GM21390 (cell line): ENCODE data around the gene POFUT1.
"Not testable (repeated sequence)": the region's sequence is repeated elsewhere in the genome, so short reads cannot be mapped to it uniquely, and the experiment has no call there.

Source experiments
- ATAC-seq: cut with Tn5 transposase; IDR thresholded peaks from one replicate; pipeline ENCODE4 v1.9.1; 2021; ENCODE audit not compliant: unreplicated experiment

Gene POFUT1

GRCh38 chr20:32232326-32232886 is 24.7 kb downstream of the POFUT1 start:
- no peak for ATAC-seq

DNA sequence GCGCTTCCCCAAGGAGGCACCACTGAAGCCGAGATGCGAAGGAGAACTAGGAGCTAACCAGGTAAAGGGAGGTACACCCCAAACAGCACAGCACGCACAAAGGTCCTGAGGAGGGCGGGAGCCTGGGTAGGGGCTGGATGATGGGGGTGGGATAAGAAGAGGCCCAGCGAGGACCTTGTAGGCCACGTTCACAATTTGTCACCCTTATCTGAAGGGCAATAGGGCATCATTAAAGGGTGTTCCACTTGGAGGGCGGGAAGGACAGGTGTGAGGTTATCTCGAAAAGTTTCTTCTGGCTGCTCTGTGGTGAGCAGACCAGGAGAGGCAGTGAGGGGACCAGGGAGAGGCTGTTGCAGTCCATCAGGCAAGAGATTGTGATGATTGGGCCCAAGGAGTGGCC is 25.6 kb downstream of the POFUT1 start:
- ATAC-seq: no peak

DNA sequence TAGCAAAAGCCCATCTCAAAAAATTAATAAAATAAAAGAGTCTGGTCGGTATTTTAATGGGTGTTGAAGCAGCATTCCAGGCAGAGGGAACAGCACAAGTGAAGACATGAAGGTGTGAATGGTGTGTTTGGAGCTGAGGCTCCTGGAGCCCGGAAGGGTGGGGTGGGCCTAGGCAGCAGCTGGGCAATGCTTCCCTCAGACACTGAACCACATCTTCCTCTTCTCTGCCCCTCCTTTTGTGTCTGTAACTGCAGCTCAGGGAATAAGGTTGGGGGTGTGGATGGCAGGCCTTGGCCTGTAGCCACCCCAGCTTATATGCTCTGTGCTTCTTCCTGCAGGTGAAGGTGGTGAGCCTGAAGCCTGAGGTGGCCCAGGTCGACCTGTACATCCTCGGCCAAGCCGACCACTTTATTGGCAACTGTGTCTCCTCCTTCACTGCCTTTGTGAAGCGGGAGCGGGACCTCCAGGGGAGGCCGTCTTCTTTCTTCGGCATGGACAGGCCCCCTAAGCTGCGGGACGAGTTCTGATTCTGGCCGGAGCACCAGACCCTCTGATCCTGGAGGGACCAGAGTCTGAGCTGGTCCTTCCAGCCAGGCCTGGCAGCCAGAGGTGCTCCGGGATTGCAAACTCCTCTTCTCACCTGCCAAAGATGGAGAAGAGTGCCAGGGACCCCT is 26.6 kb downstream of the POFUT1 start:
- ATAC-seq: no peak

- no peak for ATAC-seq
Measured at GRCh38 chr20:32235331-32236047, 27.8 kb downstream of the POFUT1 start.

GRCh38 chr20:32236048-32236533 is 28.4 kb downstream of the POFUT1 start:
- no peak for ATAC-seq

- ATAC-seq: no peak
Measured at GRCh38 chr20:32236819-32237218, 29.1 kb downstream of the POFUT1 start.

- ATAC-seq: no peak
Measured at GRCh38 chr20:32237419-32237818, 29.7 kb downstream of the POFUT1 start.

GRCh38 chr20:32238483-32239425 is 31.1 kb downstream of the POFUT1 start:
- no peak for ATAC-seq

DNA sequence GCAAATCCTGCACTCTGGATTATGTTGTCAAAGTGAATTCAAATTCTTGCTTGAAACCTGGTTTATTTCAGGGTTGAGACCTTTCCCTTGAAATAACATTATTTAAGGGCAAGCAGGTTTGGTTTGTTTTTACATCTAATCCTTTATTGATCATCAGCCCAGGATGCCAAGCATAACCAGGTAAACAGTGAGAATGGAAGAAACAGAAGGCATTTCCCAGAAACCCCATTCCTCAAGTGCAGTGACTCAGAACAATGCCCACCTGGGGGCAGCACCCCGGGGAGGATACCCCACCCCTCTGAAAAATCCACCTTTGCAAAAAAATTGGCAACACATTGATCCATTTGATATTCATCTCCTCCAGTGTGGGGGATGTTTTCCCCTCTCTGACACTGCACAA is 32.5 kb downstream of the POFUT1 start:
- no peak for ATAC-seq

DNA sequence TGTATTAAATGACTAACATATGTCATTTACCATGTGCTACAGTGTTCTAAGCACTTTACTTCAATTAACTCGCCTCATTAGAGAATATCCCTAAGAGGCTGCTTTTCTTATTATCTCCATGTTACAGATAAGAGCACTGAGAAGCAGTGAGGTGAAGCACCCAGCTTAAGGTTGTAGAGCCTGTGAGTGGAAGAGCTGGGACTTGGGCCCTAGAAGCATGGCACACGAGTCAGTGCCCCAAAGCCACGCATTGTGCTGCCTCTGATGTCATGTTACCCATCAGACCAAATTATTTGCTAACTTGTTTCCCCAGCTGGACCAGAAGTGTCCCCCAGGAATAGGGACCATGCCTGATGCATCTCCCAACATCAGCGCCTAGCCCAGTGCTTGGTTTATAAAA is 34.1 kb downstream of the POFUT1 start:
- ATAC-seq: no peak

GRCh38 chr20:32244150-32244823 is 36.6 kb downstream of the POFUT1 start:
- ATAC-seq: no peak

DNA sequence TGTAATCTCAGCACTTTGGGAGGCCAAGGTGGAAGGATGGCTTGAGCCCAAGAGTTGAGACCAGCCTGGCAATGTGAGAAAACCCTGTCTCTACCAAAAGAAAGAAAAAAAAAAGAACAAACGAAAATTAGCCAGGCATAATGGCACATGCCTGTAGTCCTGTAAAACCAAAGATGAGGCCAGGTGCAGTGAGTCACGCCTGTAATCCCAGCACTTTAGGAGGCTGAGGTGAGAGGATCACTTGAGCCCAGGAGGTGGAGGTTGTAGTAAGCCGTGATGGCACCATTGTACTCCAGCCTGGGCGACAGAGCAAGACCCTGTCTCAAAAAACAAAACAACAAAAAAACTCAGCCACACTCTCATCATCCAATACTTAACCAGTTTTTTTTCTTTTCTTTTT is 37.3 kb downstream of the POFUT1 start:
- ATAC-seq: no peak

DNA sequence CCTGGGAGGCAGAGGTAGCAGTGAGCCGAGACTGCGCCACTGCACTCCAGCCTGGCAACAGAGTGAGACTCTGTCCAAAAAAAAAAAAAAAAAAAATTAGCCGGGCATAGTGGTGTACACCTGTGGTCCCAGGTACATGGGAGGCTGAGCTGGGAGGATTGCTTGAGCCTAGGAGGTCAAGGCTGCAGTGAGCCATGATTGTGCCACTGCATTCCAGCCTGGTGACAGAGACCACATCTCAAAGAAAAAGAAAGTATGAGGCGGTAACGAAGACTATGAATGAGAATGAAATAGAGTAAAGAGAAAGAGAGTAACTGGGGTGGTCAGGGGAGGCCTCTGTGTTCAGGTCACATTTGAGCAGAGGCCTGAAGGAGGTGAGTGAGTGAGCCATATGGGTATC is 38.5 kb downstream of the POFUT1 start:
- not testable (repeated sequence) for ATAC-seq

DNA sequence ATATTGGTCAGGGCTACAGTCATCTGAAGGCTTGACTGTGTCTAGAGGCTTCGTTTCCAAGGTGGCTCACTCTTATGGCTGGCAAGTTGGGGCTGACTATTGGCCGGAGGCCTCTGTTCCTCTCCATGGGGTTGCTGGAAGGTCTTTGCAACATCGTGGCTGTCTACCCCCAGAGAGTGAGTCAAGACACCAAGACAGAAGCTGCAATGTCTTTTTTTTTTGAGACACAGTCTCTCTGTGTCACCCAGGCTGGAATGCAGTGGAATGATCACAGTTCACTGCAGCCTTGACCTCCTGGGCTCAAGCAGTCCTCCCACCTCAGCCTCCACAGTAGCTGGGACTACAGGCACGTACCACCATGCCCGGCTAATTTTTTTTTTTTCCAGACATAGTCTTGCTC is 40.4 kb downstream of the POFUT1 start:
- no peak for ATAC-seq

GRCh38 chr20:32249030-32249738 is 41.5 kb downstream of the POFUT1 start:
- no peak for ATAC-seq

DNA sequence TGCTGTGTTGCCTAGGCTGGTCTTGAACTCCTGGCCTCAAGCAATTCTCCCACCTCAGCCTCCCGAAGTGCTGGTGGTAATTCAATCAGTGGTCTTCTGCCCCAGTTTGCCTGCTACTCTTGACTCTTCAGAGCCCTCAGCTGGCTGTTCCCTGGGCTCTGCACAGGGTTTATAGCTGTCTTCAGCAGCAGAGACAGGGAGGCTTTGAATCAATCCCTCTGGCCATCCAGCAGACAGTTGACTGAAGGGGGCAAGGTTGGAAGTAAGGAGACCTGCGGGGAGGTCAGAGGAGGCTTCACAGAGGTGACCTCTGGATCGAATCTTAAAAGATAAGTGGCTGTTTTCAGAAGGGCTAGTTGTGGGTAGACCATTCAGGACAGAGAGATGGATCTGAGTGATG is 43.8 kb downstream of the POFUT1 start:
- ATAC-seq: no peak

- ATAC-seq: no peak
Measured at GRCh38 chr20:32252189-32252588, 44.5 kb downstream of the POFUT1 start.

- ATAC-seq: not testable (repeated sequence)
Measured at GRCh38 chr20:32260973-32261372, 53.3 kb downstream of the POFUT1 start.

GRCh38 chr20:32261644-32262043 is 54.0 kb downstream of the POFUT1 start:
- no peak for ATAC-seq

- ATAC-seq: no peak
Measured at GRCh38 chr20:32263398-32263954, 55.8 kb downstream of the POFUT1 start.
